Uterus (tissue), 4 donors: Measurements from ENCODE around the gene MYH11. TPM values are rescaled to one million over a fixed set of nuclear protein-coding genes. Genes with fewer than 3 reads are reported as not detected.

Experiments used
- DNase-seq, 2 donors: peaks; one replicate each; pipeline ENCODE4 v3.0.0-alpha.2; 2019 to 2020
- H3K27ac ChIP-seq, 2 donors: fragments of 200-600 bp; sonication (generic); 1 replicate in 1 of 2; 2 replicates in 1 of 2; pipeline ENCODE4 v1.5.1; 2016 to 2018
- H3K27me3 ChIP-seq, 2 donors: fragments of 200-600 bp; sonication (generic); one replicate each; pipeline ENCODE4 v1.5.1; 2018 to 2019; ENCODE audit warnings: control low read depth in 1 of 2
- H3K36me3 ChIP-seq, 2 donors: fragments of 200-600 bp; sonication (generic); one replicate each; pipeline ENCODE4 v1.5.1; 2019; ENCODE audit warnings: control low read depth in 1 of 2
- H3K4me1 ChIP-seq, 2 donors: fragments of 200-600 bp; sonication (generic); one replicate each; pipeline ENCODE4 v1.5.1; 2018 to 2019; ENCODE audit warnings: control low read depth in 1 of 2
- H3K4me3 ChIP-seq, 2 donors: fragments of 200-600 bp; sonication (generic); 1 replicate in 1 of 2; 2 replicates in 1 of 2; pipeline ENCODE4 v1.5.1; 2018 to 2019; ENCODE audit warnings: mild to moderate bottlenecking in 1 of 2
- H3K9me3 ChIP-seq, 2 donors: fragments of 200-600 bp; sonication (generic); one replicate each; pipeline ENCODE4 v1.5.1; 2019; ENCODE audit warnings: control low read depth in 1 of 2
- POLR2A ChIP-seq, 2 donors: fragments of 450-650 bp; IDR thresholded peaks; one replicate each; pipeline ENCODE4 v1.6.1; 2016; ENCODE audit warnings: antibody characterized with exemption in 2 of 2, mild to moderate bottlenecking in 1 of 2, moderate library complexity in 1 of 2
- intact Hi-C: fragments of 100-400 bp; cut with DNase I; formaldehyde crosslinking; loops from one replicate; pipeline ENCODE4 v1.15.1; 2023; ENCODE audit warnings: low total_unique reads
- total RNA-seq, 4 donors: library from RNA; depleted of rRNA in 3 of 4; stranded (reverse); fragments of >200 nt in 3 of 4; gene quantifications; one replicate each; pipeline versions ENCODE4 v1.1.0 to v1.2.4, GENCODE V29; 2014 to 2023
- TF ChIP-seq, protein P1 (sequence below), 4 experiments: fragments of 200-600 bp in 2 of 4; fragments of 450-650 bp in 2 of 4; sonication (generic) in 2 of 4; IDR thresholded peaks; one replicate each; pipeline ENCODE4 v1.5.1; 2016 to 2019; ENCODE audit warnings: antibody characterized with exemption in 4 of 4, mild to moderate bottlenecking in 2 of 4, moderate library complexity in 1 of 4
- donor health status: DM: yes; HTN: yes; CAD: no.

MYH11 gene
- total RNA-seq, 4 donors from 2014 or later, result 447 to 1,893 (median 822) TPM

DNA sequence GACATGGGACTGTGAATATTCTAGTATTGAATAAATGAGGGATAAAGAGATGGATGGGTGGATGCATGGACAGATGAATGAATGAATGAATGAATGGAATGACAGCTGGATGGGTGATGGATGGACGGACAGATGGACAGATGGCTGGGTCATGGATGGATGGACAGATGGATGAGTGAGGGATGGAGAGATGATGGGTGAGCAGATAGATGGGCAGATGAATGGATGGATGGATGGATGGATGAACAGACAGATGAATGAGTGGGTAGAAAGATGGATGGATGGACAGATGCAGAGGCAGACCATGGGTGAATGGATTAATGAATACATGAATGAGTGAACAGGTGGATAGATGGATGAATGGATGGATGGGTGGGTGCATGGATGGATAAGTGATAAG lies 96.7 kb downstream of the MYH11 start:
- no peaks in the 10 kb centered on the region for H3K36me3 ChIP-seq
- no peaks in the 10 kb centered on the region for H3K9me3 ChIP-seq
- H3K4me1 ChIP-seq, result no peaks in the 10 kb centered on the region
- TF ChIP-seq POLR2A (IDR thresholded peaks at IDR 0.05), result no peak
- TF ChIP-seq, protein P1, sequence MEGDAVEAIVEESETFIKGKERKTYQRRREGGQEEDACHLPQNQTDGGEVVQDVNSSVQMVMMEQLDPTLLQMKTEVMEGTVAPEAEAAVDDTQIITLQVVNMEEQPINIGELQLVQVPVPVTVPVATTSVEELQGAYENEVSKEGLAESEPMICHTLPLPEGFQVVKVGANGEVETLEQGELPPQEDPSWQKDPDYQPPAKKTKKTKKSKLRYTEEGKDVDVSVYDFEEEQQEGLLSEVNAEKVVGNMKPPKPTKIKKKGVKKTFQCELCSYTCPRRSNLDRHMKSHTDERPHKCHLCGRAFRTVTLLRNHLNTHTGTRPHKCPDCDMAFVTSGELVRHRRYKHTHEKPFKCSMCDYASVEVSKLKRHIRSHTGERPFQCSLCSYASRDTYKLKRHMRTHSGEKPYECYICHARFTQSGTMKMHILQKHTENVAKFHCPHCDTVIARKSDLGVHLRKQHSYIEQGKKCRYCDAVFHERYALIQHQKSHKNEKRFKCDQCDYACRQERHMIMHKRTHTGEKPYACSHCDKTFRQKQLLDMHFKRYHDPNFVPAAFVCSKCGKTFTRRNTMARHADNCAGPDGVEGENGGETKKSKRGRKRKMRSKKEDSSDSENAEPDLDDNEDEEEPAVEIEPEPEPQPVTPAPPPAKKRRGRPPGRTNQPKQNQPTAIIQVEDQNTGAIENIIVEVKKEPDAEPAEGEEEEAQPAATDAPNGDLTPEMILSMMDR (IDR thresholded peaks at IDR 0.05), result no peak
- no peaks in the 10 kb centered on the region for H3K27me3 ChIP-seq
- DNase-seq, result no peak
- intact Hi-C loops, result no loop called here
- H3K27ac ChIP-seq, result no peak overlapping the region
- no peak overlapping the region for H3K4me3 ChIP-seq

DNA sequence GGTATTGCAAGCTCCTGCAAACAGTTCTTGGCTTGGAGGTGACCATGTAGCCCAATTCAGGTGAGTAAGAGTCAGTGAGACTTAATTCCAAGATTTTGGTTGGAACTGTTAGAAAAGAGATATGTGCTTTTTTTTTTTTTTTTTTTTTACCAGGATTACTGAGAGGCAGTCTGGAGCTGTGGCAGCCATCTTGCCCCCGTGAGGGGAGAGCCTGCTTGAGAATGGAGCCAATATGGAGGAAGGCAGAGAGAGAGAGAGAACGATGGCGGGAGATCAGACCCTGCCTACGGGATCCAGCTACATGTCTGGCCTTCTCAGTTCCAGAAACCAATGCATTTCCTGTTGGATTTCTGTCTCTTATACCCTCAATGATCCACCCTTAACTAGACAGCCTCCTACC lies 97.8 kb downstream of the MYH11 start:
- H3K36me3 ChIP-seq, result no peaks in the 10 kb centered on the region

DNA sequence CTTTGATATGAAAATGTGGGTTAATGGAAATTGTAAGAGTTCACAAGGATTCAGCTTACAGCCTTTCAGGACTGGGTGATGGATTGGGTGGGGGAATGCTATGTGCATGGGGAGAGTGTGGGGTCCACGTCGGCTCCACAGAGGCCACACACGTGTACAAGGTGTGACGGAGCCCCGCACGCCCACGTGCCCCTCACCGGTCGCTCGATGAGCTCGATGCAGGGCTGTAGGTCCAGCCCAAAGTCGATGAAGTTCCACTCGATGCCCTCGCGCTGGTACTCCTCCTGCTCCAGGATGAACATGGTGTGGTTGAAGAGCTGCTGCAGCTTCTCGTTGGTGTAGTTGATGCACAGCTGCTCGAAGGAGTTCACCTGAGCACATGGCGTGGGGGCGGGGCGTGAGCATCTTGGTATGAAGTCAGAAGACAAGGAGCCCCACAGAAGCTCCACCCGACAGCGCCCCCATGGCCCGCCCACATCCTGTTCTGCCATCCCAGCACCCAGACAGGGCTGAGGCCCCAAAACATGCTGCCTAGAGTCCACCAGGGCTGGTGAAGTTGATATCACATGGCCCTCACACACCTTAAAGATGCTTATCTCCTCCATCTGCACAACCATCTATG lies 99.1 kb downstream of the MYH11 start:
- Histone ChIP-seq H3K9me3 (no peaks in the 10 kb centered on the region), H3K4me3 (no peak overlapping the region), H3K27ac (no peak overlapping the region), H3K4me1 (no peaks in the 10 kb centered on the region), H3K27me3 (no peaks in the 10 kb centered on the region), H3K36me3 (no peaks in the 10 kb centered on the region)
- no peak for TF ChIP-seq POLR2A (IDR thresholded peaks at IDR 0.05)
- TF ChIP-seq, protein P1 (IDR thresholded peaks at IDR 0.05), result no peak
- intact Hi-C loops, result no loop called here
- no peak for DNase-seq

More for the DNA sequence above, 97.8 kb downstream of the MYH11 start:
- intact Hi-C loops, result no loop called here
- no peaks in the 10 kb centered on the region for H3K27me3 ChIP-seq
- no peaks in the 10 kb centered on the region for H3K4me1 ChIP-seq
- no peak overlapping the region for H3K4me3 ChIP-seq
- TF ChIP-seq POLR2A (IDR thresholded peaks at IDR 0.05), result no peak
- TF ChIP-seq, protein P1 (IDR thresholded peaks at IDR 0.05), result no peak
- DNase-seq, result no peak
- H3K9me3 ChIP-seq, result no peaks in the 10 kb centered on the region
- no peak overlapping the region for H3K27ac ChIP-seq

DNA sequence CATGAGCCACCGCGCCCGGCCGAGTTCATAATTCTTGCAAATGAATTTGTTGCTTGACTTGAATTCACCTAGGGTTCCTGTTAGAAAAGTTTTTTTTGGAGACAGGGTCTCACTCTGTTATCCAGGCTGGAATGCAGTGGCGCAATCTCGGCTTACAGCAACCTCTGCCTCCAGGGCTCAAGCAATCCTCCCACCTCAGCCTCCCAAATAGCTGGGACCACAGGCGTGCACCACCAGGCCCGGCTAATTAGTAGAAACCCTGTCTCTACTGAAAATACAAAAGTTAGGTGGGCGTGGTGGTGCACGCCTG lies 99.8 kb downstream of the MYH11 start:
- H3K36me3 ChIP-seq, result no peaks in the 10 kb centered on the region
- H3K4me3 ChIP-seq, result no peak overlapping the region
- no peak for DNase-seq
- no peaks in the 10 kb centered on the region for H3K27me3 ChIP-seq
- H3K4me1 ChIP-seq, result no peaks in the 10 kb centered on the region
- TF ChIP-seq, protein P1 (IDR thresholded peaks at IDR 0.05), result no peak
- TF ChIP-seq POLR2A (IDR thresholded peaks at IDR 0.05), result no peak
- intact Hi-C loops, result no loop called here
- no peaks in the 10 kb centered on the region for H3K9me3 ChIP-seq
- H3K27ac ChIP-seq, result no peak overlapping the region

DNA sequence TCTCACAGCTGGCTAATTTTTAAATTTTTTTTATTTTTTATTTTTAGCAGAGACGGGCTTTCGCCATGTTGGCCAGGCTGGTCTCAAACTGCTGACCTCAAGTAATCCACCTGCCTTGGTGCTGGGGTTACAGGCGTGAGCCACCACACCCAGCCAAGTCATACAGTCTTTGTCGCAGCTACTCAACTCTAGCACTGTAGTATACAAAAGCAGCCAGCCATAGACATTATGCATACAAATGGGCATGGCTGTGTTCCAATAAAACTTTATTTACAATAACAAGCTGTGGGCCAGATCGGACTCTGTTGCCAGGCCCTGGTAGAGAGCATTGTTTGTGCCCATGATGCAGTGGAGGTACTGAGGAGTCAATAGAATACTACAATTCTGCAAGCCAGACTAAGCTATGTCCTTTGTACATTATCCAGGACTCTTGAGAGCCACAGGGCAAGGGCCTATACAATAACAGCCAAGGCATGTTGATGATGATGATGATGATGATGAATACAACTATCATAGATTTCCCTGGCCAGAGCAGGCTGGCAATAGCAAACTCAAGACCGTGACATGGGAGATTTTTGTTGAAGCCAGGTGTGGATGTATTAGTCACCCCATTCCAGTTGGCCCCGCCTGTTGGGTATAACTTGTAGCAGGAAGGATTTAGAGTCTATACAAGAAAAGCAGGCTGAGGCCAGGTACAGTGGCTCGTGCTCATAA lies 101.8 kb downstream of the MYH11 start:
- Histone ChIP-seq H3K9me3 (no peaks in the 10 kb centered on the region), H3K4me3 (no peak overlapping the region), H3K27ac (no peak overlapping the region), H3K36me3 (no peaks in the 10 kb centered on the region), H3K4me1 (no peaks in the 10 kb centered on the region), H3K27me3 (no peaks in the 10 kb centered on the region)
- TF ChIP-seq, protein P1 (IDR thresholded peaks at IDR 0.05), result no peak
- TF ChIP-seq POLR2A (IDR thresholded peaks at IDR 0.05), result no peak
- intact Hi-C loops, result no loop called here
- no peak for DNase-seq
